Measurements from ENCODE around the gene ST8SIA1.

ST8SIA1 gene

GRCh38 chr12:22276867-22277266 is 57.6 kb downstream of the ST8SIA1 start:
- no peak for DNase-seq

DNA sequence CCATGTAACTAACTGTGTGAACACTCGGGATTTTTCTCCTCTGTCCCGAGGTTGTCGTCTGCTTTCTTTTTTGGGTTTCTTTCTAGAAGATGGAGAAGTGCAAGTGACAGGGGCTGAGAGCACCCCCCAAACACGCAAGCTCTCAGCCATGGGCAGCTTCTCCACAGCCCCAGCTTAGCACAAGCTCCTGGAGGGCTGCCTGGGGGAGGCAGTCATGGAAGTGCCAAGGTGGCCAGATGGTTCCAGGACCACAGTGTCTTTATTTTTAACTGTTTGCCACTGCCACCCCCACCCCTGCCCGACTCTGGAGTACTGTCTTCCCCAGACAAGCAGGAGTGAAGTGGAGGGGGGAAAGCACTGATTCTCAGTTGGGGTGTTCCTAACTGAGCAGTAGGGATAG is 58.2 kb downstream of the ST8SIA1 start:
- no peak for DNase-seq

GRCh38 chr12:22275843-22276242 is 58.7 kb downstream of the ST8SIA1 start:
- no peak for DNase-seq

DNA sequence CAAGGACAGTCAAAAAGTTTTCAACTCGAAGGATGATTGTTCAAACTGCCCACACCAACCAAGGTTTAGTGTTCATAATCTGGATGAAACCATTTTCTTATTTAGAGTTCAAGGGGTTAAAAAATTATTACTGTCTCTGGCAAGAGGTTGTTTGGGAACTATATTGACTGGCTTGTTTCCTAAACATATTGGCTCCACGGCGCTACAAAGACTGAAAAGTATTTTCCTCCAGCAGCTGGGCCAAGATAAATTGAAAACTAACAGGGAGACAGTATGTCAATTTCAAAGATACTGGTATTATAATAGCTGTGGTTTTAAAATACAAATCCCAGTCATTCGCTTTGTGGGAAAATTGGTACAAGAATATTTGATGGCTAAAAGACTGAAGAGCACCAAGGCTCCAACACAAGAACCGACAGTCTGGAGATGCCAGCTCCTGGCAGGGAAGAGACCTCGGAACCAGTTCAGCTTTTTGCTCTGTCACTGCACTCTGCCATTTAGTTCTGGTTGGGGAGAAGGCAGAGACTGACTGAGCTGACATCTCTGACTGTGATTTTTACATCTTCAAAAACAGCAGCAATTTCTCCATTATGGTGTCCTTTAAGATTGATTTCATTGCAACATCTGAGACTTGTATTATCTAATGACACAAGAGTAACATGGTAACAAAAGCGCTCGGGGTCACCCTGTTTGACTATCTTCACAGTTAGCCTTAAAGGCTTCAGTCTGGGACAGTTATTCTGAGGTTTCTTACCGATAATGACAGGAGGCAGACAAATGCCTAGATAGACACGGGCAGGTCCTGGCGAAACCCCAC is 62.0 kb downstream of the ST8SIA1 start:
- no peak for DNase-seq

DNA sequence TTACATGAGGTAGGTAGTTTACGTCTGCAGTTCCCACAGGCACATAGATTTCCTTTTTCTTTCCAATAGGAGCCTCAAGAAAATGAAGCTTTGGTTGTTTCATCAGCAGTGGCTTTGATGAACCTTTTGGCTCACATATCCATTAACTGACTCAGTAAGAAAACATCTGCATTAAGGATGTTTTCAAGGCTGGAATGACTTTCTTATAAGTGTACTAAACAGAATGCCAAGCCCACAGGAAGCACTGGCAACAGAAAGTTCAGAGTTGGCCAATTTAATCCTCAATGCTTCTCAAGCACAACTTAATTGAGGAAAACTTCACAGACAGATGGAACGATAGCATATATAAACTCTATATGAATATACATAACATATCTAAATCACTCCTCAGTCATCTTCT is 63.5 kb downstream of the ST8SIA1 start:
- DNase-seq = no peak

DNA sequence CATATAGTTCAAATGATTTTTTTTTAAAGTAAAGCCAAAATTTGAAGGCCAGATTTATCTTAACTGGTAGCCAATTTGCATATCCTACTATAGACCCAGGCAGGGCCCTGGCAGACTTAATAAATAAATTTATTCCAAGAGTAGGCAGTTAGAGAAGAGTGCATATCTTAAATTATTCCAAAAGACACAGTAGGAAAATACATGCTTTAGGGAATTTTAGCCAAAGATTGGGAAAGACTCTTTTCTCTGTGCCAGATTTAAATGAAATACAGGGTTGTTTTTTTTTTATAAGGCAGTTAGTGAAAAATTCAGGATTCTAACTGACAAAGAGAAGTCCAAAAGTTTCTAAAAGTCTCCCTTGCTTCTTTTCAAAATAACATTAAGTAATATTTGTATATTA is 65.5 kb downstream of the ST8SIA1 start:
- DNase-seq = no peak

- no peak for DNase-seq
Observed at GRCh38 chr12:22268406-22268805, 66.1 kb downstream of the ST8SIA1 start.

DNA sequence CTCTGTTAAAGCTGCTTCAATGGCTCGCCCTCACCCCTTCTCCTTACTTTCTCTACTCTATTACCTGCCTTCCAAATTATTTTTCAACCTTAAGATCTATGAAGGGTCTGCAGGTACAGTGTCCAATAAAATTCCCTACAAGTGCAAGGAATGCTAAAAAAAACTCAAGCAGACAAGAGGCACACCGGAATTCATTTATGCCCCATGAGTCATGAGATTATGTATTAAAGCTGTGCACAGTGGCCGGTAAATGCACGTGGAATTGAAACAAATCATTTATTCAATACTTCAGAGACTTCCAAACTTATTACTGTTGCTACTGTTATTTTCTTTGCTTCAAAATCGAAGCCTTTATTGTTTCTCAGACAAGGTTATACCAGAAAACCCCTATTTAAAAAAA is 68.4 kb downstream of the ST8SIA1 start:
- DNase-seq = no peak

DNA sequence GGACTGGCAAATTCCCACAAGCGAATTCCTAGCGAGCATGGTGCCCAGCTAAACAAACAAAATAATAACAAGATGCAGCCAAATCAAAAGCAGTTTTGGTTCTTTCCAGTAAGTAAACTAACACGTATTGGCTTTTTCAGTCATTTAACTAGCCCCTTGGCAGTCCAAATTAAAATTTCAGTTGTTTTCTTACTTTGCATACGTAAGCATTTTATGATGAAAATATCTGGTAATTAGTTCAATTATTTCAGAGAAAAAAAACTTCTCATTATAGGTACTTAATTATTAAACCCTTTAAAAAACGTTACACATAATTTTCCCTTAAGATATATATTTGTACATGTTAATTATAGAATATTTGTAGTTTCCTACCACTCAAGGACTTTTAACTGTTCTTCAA is 70.1 kb downstream of the ST8SIA1 start:
- DNase-seq = no peak

- no peak for DNase-seq
Observed at GRCh38 chr12:22262309-22262708, 72.2 kb downstream of the ST8SIA1 start.

DNA sequence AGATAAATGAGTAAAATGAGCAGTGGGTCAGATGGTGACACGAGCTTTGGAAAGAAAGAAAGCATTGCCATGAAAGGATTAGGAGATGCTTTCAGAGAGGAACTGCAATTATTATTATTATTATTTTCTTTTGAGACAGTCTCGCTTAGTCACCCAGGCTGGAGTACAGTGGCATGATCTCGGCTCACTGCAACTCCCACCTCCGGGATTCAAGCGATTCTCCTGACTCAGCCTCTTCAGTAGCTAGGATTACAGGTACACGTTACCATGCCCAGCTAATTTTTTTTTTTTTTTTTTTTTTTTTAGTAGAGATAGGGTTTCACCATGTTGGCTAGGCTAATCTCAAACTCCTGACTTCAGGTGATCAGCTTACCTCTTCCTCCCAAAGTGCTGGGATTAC is 77.4 kb downstream of the ST8SIA1 start:
- DNase-seq = no peak

DNA sequence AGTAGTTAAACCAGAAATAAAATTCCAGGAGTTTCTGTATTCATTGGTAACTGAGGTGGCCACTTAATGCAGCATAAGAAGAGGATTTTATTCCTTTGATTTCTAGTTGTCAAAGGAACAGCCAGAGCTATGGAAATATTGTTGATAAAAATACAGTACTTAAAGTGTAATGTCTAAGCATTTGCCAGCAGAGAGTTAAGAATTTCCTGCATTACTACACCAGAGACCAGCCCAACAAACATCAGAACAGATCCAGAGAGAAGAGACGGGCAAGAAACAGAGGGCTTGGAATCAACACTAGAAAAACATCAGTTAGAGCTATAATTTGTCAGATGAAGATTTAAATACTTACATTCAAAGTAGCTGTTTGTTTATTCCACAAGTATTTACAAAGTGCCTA is 77.9 kb downstream of the ST8SIA1 start:
- no peak for DNase-seq

DNA sequence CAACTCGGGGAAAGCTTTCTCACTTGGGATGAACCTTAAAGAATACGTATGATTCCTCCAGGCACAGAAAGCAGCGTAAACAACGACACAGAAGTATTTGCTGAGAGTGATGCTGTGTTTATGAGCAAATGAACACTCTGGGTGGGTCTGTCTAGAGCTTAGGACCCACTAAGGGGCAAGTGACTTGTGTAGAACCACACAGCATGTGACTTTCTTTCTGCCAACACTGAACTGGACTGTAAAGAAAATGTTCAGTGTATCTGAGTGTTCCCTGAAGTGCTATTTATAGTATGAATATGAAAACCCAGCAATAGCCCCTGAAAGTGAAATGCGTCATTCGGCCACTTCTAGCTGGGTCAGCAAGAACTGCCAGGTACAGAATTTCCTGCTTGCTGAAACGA is 78.5 kb downstream of the ST8SIA1 start:
- no peak for DNase-seq

- DNase-seq = no peak
Observed at GRCh38 chr12:22255097-22255496, 79.4 kb downstream of the ST8SIA1 start.

DNA sequence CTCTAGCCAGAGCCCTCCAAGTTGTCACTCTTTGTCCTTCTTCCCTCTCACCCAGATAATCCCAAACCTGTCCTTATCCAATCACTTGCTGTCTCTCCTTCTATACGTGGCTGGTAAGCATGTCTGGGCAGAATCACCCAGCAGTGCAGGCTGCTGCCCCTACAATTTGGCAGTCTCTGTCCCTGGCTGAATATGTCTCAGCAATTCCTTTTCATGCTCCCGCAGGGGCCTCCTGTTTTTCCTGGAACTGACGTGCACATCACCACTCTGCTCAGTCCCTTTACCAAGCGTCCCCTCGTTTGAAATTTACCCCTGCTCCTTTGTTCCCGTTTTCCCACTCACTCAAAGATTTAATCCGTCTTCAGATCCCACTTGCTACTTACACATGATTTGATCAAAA is 80.0 kb downstream of the ST8SIA1 start:
- DNase-seq = no peak

DNA sequence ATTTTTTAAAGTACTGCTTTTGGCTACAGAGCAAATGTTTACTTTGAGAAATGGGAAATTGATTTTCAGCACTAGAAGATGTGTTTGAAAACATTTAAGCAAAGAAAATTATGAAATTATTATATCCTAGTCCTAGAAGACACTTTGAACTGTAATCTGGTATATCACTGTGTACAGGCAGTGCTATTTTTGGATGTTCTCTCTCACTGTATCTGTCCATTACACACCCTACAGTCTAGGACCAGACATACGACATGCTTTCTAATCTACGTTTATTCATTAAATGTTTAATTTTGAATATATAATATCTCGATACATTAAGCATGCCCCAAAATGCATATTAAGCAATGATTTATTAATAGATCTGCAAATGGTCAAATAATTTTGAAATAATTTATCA is 82.5 kb downstream of the ST8SIA1 start:
- DNase-seq = no peak

DNA sequence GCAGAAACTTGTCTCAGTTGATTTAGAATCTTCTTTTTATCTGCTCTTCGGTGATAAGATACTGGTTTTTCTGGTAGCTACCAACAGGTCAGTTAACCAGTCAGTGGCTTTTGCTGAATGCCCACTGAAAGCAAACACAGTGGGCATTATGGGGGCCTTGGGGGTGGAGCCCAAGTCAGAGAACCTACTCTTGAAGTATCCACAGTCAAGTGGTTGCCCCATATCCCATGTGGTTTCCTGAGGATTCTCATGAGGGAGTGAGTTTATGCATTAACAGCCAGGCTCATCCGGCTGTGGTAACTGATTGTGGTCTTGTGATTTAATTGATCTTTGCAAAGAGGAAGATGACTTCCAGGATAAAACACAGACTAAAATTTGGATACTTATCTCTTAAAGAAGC is 83.7 kb downstream of the ST8SIA1 start:
- DNase-seq = no peak

DNA sequence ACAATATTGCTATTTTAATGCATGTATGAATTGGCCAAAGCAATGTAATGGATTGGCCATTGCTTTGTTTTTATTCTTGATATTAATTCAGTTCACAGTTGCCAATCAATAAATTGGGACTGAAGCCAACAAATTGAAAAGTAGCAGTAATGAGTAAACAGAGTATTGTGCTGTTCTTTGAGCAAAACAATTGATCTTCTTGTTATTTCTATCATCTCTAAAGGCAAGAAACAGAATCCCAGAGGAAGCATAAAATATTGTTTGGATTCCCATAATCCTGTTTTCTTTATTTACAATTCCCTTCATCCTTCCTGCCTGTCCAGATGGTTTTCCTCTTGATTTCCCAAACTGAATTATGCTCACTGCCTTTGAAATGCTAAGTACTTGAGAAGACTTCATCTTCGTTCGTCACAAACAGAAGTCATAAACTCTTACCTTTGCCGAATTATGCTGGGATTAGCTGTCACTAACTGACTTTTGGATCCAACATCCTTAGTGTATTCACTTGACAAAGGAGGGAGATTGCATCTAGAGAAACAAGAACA is 85.9 kb downstream of the ST8SIA1 start:
- DNase-seq = no peak

GRCh38 chr12:22248121-22248520 is 86.4 kb downstream of the ST8SIA1 start:
- no peak for DNase-seq

GRCh38 chr12:22246217-22246846 is 88.2 kb downstream of the ST8SIA1 start:
- DNase-seq = no peak

DNA sequence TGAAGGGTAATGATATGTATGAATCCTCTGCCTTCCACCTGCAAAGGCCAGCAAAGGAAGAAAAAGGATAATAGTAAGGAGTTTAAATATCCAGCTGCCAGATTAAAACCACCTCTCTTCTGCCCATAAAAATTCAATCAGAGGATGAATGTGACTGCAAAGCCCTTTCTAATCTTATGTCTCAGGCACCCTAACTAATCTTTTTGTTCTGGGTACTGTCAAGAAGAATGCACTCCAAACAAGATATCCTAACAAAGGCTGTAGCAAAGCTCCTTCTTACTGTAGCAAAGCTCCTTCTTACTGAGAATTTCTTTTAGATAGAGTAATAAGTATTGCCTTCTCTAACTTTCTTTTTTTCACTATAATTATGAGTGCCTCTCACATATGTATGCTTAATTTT is 91.8 kb downstream of the ST8SIA1 start:
- no peak for DNase-seq

DNA sequence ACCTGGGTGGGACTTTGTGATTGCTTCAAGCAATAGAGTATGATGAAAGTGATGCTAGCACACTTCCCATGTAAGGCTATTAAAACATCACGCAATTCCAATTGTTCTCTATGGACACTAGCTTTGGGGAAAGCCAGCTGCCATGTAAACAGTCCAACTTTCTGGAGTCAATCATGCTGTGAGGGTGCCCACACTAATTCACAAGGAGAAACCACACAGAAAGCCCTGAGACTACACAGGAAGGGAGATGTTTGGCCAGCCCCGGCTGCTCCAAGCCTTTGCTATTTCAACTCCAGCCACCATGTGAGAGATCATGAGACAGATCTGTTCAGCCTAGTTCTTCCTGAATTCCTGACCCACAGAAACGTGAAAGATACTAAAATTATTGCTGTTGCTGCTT is 96.3 kb downstream of the ST8SIA1 start:
- DNase-seq = no peak

DNA sequence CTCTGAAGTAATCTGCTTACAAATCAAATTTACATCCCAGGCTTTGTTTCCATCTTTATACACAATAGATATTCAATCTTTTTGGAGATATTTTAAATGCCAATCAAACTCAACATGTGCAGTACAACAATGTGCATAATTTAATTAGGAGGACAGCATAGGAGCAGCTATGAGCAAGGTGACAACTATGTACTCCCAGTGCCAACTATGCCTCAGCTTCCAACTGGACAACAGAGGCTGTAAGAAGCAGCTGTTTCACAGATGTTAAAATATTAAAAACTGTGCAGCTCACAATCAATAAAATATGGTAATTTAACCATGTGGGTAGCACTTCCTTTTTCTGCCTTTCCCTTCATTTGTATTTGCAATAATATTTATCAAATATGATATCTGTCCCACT is 99.9 kb downstream of the ST8SIA1 start:
- no peak for DNase-seq

DNA sequence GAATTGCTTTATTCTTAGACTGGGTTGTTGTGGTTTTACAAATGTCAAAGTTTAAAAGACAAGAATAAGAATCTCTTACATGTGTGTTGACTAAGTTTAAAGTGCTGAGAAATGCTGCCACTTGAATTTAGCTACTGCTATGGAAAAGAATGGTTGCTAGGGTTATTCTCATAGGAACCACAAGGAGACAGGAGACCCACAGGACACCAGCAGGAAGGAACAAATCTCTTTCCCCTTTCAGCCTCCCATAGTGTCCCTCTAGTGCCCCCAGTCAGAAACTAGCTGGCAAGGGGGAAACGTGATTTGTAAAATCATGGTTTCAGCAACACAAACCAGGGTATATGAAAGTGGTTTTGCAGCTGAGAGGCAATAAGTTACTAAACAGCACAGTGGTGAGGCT is 102.7 kb downstream of the ST8SIA1 start:
- no peak for DNase-seq

DNA sequence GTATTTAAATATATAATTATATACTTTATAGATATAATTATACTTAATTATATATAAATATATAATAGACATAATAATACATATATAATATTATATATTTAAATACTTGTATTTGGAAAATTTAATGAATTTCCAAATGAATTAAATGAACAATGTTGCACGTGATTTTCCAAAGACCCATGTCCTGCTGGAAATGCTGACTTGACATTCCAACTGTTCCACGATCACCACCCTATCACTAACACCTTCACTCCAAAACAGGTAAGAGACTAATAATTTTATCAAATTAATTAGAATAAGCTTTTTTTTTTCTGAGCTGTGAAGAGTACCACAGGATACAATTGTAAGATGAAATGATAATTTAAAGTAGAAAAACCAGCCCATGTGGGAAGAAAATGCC is 103.4 kb downstream of the ST8SIA1 start:
- no peak for DNase-seq
